WERI-Rb-1 (cell line): ENCODE results near the gene GNG12.

Source experiments
- DNase-seq: peaks from one replicate; pipeline ENCODE4 v3.0.0-alpha.2; 2020
- H3K27ac ChIP-seq: fragments of 250-450 bp; sonication (Bioruptor Pico); 2 replicates; pipeline ENCODE4 v1.5.1; 2020; ENCODE audit warnings: mild to moderate bottlenecking, moderate library complexity
- H3K27me3 ChIP-seq: fragments of 250-450 bp; sonication (Bioruptor Pico); 2 replicates; pipeline ENCODE4 v1.5.1; 2021; ENCODE audit warnings: mild to moderate bottlenecking, low read depth, moderate library complexity; ENCODE audit not compliant: insufficient read depth, severe bottlenecking
- H3K36me3 ChIP-seq: fragments of 250-450 bp; sonication (Bioruptor Pico); 2 replicates; pipeline ENCODE4 v1.5.1; 2020; ENCODE audit warnings: mild to moderate bottlenecking, moderate library complexity
- H3K4me3 ChIP-seq: 2 replicates; pipeline ENCODE4 v1.5.1; 2011; ENCODE audit warnings: low read depth, mild to moderate bottlenecking, control low read depth, low read length
- H3K9me3 ChIP-seq: fragments of 250-450 bp; sonication (Bioruptor Pico); 2 replicates; pipeline ENCODE4 v1.5.1; 2021; ENCODE audit warnings: mild to moderate bottlenecking, moderate library complexity; ENCODE audit not compliant: severe bottlenecking
- CTCF ChIP-seq: IDR thresholded peaks from 2 replicates; pipeline ENCODE4 v1.5.1; 2011; ENCODE audit warnings: low read depth, mild to moderate bottlenecking, control low read depth, inconsistent platforms, low read length

GNG12 gene

GRCh38 chr1:67833602-67833940 is 304 bp upstream of the GNG12 start:
- H3K9me3 ChIP-seq = no peaks in the 10 kb centered on the region
- peak overlapping the region; percentile 94 for H3K4me3 ChIP-seq
- peak overlapping the region; percentile 85 for H3K27ac ChIP-seq
- H3K27me3 ChIP-seq = no peaks in the 10 kb centered on the region
- H3K36me3 ChIP-seq = 0 out of 2 replicates have a peak, but pooled peaks cover 2% of the 10 kb centered on the region
- no peak for TF ChIP-seq CTCF
- DNase-seq = no peak

GRCh38 chr1:67831850-67832513 is 1.3 kb downstream of the GNG12 start:
- peak; percentile 28 for DNase-seq
- Histone ChIP-seq H3K4me3 (peak overlapping the region; percentile 94), H3K27ac (peak overlapping the region; percentile 85)

GRCh38 chr1:67830928-67831830 is 2.1 kb downstream of the GNG12 start:
- no peaks in the 10 kb centered on the region for H3K9me3 ChIP-seq
- no peak for TF ChIP-seq CTCF
- DNase-seq = no peak
- H3K36me3 ChIP-seq = peaks cover 9% of the 10 kb centered on the region
- no peaks in the 10 kb centered on the region for H3K27me3 ChIP-seq
- peak overlapping the region; percentile 85 for H3K27ac ChIP-seq
- H3K4me3 ChIP-seq = peak overlapping the region; percentile 94

More at GRCh38 chr1:67831850-67832513, 1.3 kb downstream of the GNG12 start:
- Histone ChIP-seq H3K9me3 (no peaks in the 10 kb centered on the region), H3K27me3 (no peaks in the 10 kb centered on the region), H3K36me3 (peaks cover 9% of the 10 kb centered on the region)
- TF ChIP-seq CTCF = no peak

GRCh38 chr1:67830226-67830625 is 3.0 kb downstream of the GNG12 start:
- Histone ChIP-seq H3K4me3 (no peak overlapping the region), H3K27me3 (no peaks in the 10 kb centered on the region), H3K27ac (no peak overlapping the region)

GRCh38 chr1:67827688-67828087 is 5.6 kb downstream of the GNG12 start:
- no peaks in the 10 kb centered on the region for H3K27me3 ChIP-seq
- H3K4me3 ChIP-seq = no peak overlapping the region
- H3K36me3 ChIP-seq = peaks cover 9% of the 10 kb centered on the region
- H3K27ac ChIP-seq = no peak overlapping the region
- H3K9me3 ChIP-seq = no peaks in the 10 kb centered on the region
- no peak for TF ChIP-seq CTCF
- no peak for DNase-seq

More at GRCh38 chr1:67830226-67830625, 3.0 kb downstream of the GNG12 start:
- no peak for TF ChIP-seq CTCF
- Histone ChIP-seq H3K36me3 (peaks cover 9% of the 10 kb centered on the region), H3K9me3 (no peaks in the 10 kb centered on the region)
- no peak for DNase-seq
